Spinal cord (tissue), 4 donors: ENCODE data around the gene CABYR. TPM values are rescaled to one million over a fixed set of nuclear protein-coding genes. Genes with fewer than 3 reads are reported as not detected.

ENCODE experiments used
- polyA plus RNA-seq, 2 donors: library from polyadenylated mRNA; unstranded; fragments of 120-200 nt; gene quantifications; one replicate each; pipeline ENCODE4 v1.2.1, GENCODE V29; 2013; ENCODE audit not compliant: insufficient read length in 2 of 2
- small RNA-seq: library from RNA; depleted of rRNA; stranded (forward); fragments of <200 nt; gene quantifications from one replicate; pipeline ENCODE3, GENCODE V24; 2014; ENCODE audit warnings: low replicate concordance
- total RNA-seq, 2 donors: library from RNA; depleted of rRNA in 1 of 2; stranded (reverse); fragments of 120-200 nt in 1 of 2; fragments of >200 nt in 1 of 2; gene quantifications; one replicate each; pipeline versions ENCODE4 v1.2.3 to v1.2.4, GENCODE V29; 2013 to 2014

Gene CABYR
- total and polyA plus RNA-seq, 4 donors = 9.1 to 30.3 (median 23.0) TPM

Small RNA genes lying within 50 kb of the gene (small RNA-seq; reads per million reads assigned to genes)
- not detected for gene RF00017
- gene RNA5SP452 = 0.10 reads per million
- 7.3 reads per million, percentile 95 among the genes with 10 or more reads in this experiment for gene RNU5A-6P

Other genes with a start within 250 kb of the CABYR start
- gene TTC39C, start 124.3 kb upstream of the CABYR start, total RNA-seq = 10 to 100 TPM; 12.2 to 31.7 TPM
- 10 to 100 TPM; 17.1 to 19.4 TPM for gene TTC39C, start 124.3 kb upstream of the CABYR start, polyA plus RNA-seq